Loucy (cell line): ENCODE results near the gene TMEM45A.

Source experiments
- CTCF ChIP-seq: fragments of 200-600 bp; sonication (generic); conservative IDR thresholded peaks from 2 replicates; pipeline ENCODE4 v1.5.1; 2014; ENCODE audit warnings: mild to moderate bottlenecking, antibody characterized with exemption, low read length
- EZH2phosphoT487 ChIP-seq: fragments of 200-600 bp; IDR thresholded peaks from 2 replicates; pipeline ENCODE4 v1.6.1; 2018; ENCODE audit warnings: antibody characterized with exemption, mild to moderate bottlenecking, moderate library complexity, borderline replicate concordance

GRCh38 chr3:100600181-100601042 lies 108.0 kb downstream of the TMEM45A start:
- TF ChIP-seq CTCF (no peak), EZH2phosphoT487 (no peak)
